ENCODE data around the gene DOCK8. TPM values are rescaled to one million over a fixed set of nuclear protein-coding genes. Genes with fewer than 3 reads are reported as not detected.

The DOCK8 gene
- total RNA-seq, 1 donor from 2014 or later: 0.54 TPM

DNA sequence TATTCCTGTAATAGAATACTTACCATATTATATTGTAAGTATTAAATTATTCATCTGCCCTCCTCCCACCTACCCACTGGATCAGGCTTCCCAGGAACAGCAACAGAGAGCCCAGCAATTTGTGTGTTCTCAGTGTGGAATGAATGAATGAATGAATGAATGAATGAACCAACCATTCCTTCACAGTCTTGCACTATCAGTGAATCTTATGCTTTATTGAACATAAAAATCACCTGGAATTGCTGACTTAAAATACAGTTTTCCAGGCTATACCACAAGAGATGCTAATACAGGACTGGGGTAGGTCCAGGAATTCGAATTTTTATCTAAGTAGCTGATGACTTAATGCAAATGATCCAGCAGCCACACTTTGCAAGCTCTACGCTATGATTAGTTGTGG lies 51.6 kb downstream of the DOCK8 start:
- no peak overlapping the region for H3K4me2 ChIP-seq
- no peak overlapping the region for H3K9ac ChIP-seq
- Mint-ChIP-seq H3K4me3 (no peak overlapping the region), H3K27ac (no peak overlapping the region), H3K9me3 (no peaks in the 10 kb centered on the region), H3K4me1 (no peaks in the 10 kb centered on the region), H3K36me3 (no peaks in the 10 kb centered on the region), H3K27me3 (ENCODE audit: insufficient read depth, low read depth) (no peaks in the 10 kb centered on the region)
- no peak overlapping the region for H3K4me3 ChIP-seq
- H2AFZ ChIP-seq (replicated peaks): no peak overlapping the region
- H3K36me3 ChIP-seq: no peaks in the 10 kb centered on the region
- H3K4me1 ChIP-seq: no peaks in the 10 kb centered on the region
- no peak overlapping the region for H3K27ac ChIP-seq
- no peak for DNase-seq (ENCODE audit: low spot score)
- H3K27me3 ChIP-seq: no peaks in the 10 kb centered on the region
- H3K79me2 ChIP-seq (ENCODE audit: low read depth): no peaks in the 10 kb centered on the region
- no peaks in the 10 kb centered on the region for H3F3A ChIP-seq (ENCODE audit: low read depth)
- H3K9me3 ChIP-seq (ENCODE audit: low read depth): no peaks in the 10 kb centered on the region
- H4K20me1 ChIP-seq (ENCODE audit: low read depth): no peaks in the 10 kb centered on the region
- TF ChIP-seq, protein P1, sequence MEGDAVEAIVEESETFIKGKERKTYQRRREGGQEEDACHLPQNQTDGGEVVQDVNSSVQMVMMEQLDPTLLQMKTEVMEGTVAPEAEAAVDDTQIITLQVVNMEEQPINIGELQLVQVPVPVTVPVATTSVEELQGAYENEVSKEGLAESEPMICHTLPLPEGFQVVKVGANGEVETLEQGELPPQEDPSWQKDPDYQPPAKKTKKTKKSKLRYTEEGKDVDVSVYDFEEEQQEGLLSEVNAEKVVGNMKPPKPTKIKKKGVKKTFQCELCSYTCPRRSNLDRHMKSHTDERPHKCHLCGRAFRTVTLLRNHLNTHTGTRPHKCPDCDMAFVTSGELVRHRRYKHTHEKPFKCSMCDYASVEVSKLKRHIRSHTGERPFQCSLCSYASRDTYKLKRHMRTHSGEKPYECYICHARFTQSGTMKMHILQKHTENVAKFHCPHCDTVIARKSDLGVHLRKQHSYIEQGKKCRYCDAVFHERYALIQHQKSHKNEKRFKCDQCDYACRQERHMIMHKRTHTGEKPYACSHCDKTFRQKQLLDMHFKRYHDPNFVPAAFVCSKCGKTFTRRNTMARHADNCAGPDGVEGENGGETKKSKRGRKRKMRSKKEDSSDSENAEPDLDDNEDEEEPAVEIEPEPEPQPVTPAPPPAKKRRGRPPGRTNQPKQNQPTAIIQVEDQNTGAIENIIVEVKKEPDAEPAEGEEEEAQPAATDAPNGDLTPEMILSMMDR (IDR thresholded peaks at IDR 0.05): no peak
- no peak for TF ChIP-seq EZH2phosphoT487 (IDR thresholded peaks at IDR 0.05)
- TF ChIP-seq EZH2 (IDR thresholded peaks at IDR 0.05): no peak

DNA sequence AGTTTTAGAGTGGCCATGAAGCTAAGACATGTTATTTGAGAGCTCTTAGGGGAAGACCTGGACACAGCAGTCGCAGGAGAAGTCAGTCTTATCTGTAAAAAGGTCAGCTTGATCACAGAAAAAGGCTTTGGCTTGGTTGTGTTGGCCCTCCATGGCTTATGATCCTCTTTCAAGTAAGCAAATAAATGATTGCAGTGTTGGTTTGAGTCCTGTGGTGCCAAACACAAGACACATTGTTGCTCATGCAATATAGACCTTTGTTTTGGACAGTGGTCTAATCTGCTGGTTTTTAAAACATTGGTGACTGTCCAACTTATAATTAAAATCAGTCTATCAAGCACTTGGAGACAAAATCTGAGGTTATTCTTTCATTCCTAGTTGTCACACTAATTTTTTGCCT lies 54.0 kb downstream of the DOCK8 start:
- Histone ChIP-seq H4K20me1 (ENCODE audit: low read depth) (no peaks in the 10 kb centered on the region), H3K27me3 (no peaks in the 10 kb centered on the region), H3K9me3 (ENCODE audit: low read depth) (no peaks in the 10 kb centered on the region), H3K4me3 (no peak overlapping the region), H3K4me1 (no peaks in the 10 kb centered on the region), H3K27ac (no peak overlapping the region), H3F3A (ENCODE audit: low read depth) (no peaks in the 10 kb centered on the region), H3K4me2 (no peak overlapping the region), H2AFZ (replicated peaks) (no peak overlapping the region), H3K79me2 (ENCODE audit: low read depth) (no peaks in the 10 kb centered on the region), H3K36me3 (no peaks in the 10 kb centered on the region), H3K9ac (no peak overlapping the region)
- Mint-ChIP-seq H3K27me3 (ENCODE audit: insufficient read depth, low read depth) (no peaks in the 10 kb centered on the region), H3K36me3 (no peaks in the 10 kb centered on the region), H3K27ac (no peak overlapping the region), H3K4me1 (no peaks in the 10 kb centered on the region), H3K9me3 (no peaks in the 10 kb centered on the region), H3K4me3 (no peak overlapping the region)
- no peak for DNase-seq (ENCODE audit: low spot score)
- TF ChIP-seq, protein P1 (IDR thresholded peaks at IDR 0.05): no peak
- TF ChIP-seq EZH2phosphoT487 (IDR thresholded peaks at IDR 0.05): no peak
- no peak for TF ChIP-seq EZH2 (IDR thresholded peaks at IDR 0.05)

DNA sequence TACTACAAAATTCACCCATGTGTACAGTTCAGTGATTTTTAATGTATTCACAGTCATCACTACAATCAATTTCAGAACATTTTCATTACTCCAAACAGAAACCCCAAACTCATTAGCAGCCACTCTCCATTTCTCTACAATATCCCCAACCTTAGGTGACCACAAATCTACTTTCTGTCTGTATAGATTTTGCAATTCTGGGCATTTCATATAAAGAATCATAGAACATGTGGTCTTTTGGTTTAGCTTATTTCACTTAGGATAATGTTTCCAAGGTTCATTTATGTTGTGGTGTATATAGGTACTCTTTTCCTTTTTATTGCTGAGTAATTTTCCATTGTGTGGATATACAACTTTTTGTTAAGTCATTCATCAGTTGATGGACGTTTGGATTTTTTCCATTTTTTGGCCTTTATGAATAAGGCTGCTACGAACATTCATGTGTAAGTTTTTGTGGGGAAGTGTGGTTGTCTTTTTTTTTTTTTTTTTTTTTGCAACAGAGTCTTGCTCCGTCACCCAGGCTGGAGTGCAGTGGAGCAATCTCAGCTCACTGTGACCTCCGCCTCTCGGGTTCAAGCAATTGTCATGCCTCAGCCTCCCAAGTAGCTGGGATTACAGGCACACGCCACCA lies 54.5 kb downstream of the DOCK8 start:
- Mint-ChIP-seq H3K9me3 (no peaks in the 10 kb centered on the region), H3K4me3 (no peak overlapping the region), H3K27ac (no peak overlapping the region), H3K36me3 (no peaks in the 10 kb centered on the region), H3K27me3 (ENCODE audit: insufficient read depth, low read depth) (no peaks in the 10 kb centered on the region), H3K4me1 (no peaks in the 10 kb centered on the region)
- H2AFZ ChIP-seq (replicated peaks): no peak overlapping the region
- H3K27me3 ChIP-seq: no peaks in the 10 kb centered on the region
- no peaks in the 10 kb centered on the region for H3F3A ChIP-seq (ENCODE audit: low read depth)
- no peaks in the 10 kb centered on the region for H3K4me1 ChIP-seq
- H4K20me1 ChIP-seq (ENCODE audit: low read depth): no peaks in the 10 kb centered on the region
- H3K27ac ChIP-seq: no peak overlapping the region
- no peak overlapping the region for H3K4me2 ChIP-seq
- H3K9me3 ChIP-seq (ENCODE audit: low read depth): no peaks in the 10 kb centered on the region
- DNase-seq (ENCODE audit: low spot score): no peak
- H3K4me3 ChIP-seq: no peak overlapping the region
- TF ChIP-seq EZH2 (IDR thresholded peaks at IDR 0.05) (no peak), EZH2phosphoT487 (IDR thresholded peaks at IDR 0.05) (no peak)
- TF ChIP-seq, protein P1 (IDR thresholded peaks at IDR 0.05): no peak
- no peaks in the 10 kb centered on the region for H3K79me2 ChIP-seq (ENCODE audit: low read depth)
- H3K9ac ChIP-seq: no peak overlapping the region
- H3K36me3 ChIP-seq: no peaks in the 10 kb centered on the region

Measured in neural progenitor cell (in vitro differentiated cells).